ENCODE measurements around the gene ZBTB9. TPM values are rescaled to one million over a fixed set of nuclear protein-coding genes. Genes with fewer than 3 reads are reported as not detected.

Gene ZBTB9
- polyA plus RNA-seq, 1 of the 3 experiments (the other 2 are of a cell fraction) = 5.7 TPM

- POLR2A ChIA-PET = no interaction called here
- Histone ChIP-seq H4K20me1 (ENCODE audit: insufficient read depth) (0 out of 2 replicates have a peak, but pooled peaks cover 5% of the 10 kb centered on the region), H3K9me3 (no peaks in the 10 kb centered on the region), H3K9me2 (no peaks in the 10 kb centered on the region), H3K4me1 (ENCODE audit: control insufficient read depth in 1 of 2, insufficient read depth in 2 of 2, low read depth in 1 of 2, low read length in 1 of 2) (peaks cover 8 to 30% of the 10 kb centered on the region in 2 experiments), H3K4me3 (ENCODE audit: low read depth in 2 of 2, low read length in 1 of 2) (peak overlapping the region; percentile 76), H3K79me2 (ENCODE audit: insufficient read depth) (peaks cover 54% of the 10 kb centered on the region), H2AFZ (ENCODE audit: low read depth) (no peak overlapping the region), H3K27me3 (ENCODE audit: insufficient read depth) (no peaks in the 10 kb centered on the region), H3F3A (replicated peaks; ENCODE audit: insufficient read depth) (peaks cover 46% of the 10 kb centered on the region), H3K36me3 (replicated peaks in 1 of 2; ENCODE audit: control insufficient read depth in 1 of 2, insufficient read depth in 2 of 2, low read length in 1 of 2) (peaks cover 18 to 47% of the 10 kb centered on the region in 2 experiments), H3K4me2 (peak overlapping the region; percentile 84), H3K9ac (peak overlapping the region; percentile 90), H3K27ac (ENCODE audit: low read depth in 2 of 2, low read length in 1 of 2) (peak overlapping the region; percentile 67 to 95; a peak in 2 of 4 replicates)
- DNase-seq = no peak
- WGBS (ENCODE audit: low lambda C conversion rate) = 81% methylated on average over 6 of the region's 6 CpGs
- TF ChIP-seq FOSL2 (IDR thresholded peaks at IDR 0.05; ENCODE audit: borderline replicate concordance, low read depth) = no peak
- TF ChIP-seq REST (IDR thresholded peaks at IDR 0.05; ENCODE audit: low read depth, low read length) = no peak
- no peak for TF ChIP-seq SIN3A (IDR thresholded peaks at IDR 0.05; ENCODE audit: borderline replicate concordance, low read depth, low read length)
- CTCF ChIA-PET = interaction anchor here (1.0 to 3.1 kb wide), 3 partner anchors 14 to 21 kb away, joined by 3 to 10 read pairs (median 4); no protein-coding TSS in a partner anchor
Measured at GRCh38 chr6:33411632-33412005, 42.8 kb upstream of the ZBTB9 start.

- Histone ChIP-seq H3K36me3 (replicated peaks in 1 of 2; ENCODE audit: control insufficient read depth in 1 of 2, insufficient read depth in 2 of 2, low read length in 1 of 2) (peaks cover 18 to 48% of the 10 kb centered on the region in 2 experiments), H3K79me2 (ENCODE audit: insufficient read depth) (peaks cover 61% of the 10 kb centered on the region), H3K4me2 (peak overlapping the region; percentile 84)
Measured at GRCh38 chr6:33412140-33413009, 42.0 kb upstream of the ZBTB9 start.

More at GRCh38 chr6:33412140-33413009, 42.0 kb upstream of the ZBTB9 start:
- 99% methylated on average over 10 of the region's 10 CpGs for WGBS (ENCODE audit: low lambda C conversion rate)
- Histone ChIP-seq H4K20me1 (ENCODE audit: insufficient read depth) (0 out of 2 replicates have a peak, but pooled peaks cover 5% of the 10 kb centered on the region), H3K4me1 (ENCODE audit: control insufficient read depth in 1 of 2, insufficient read depth in 2 of 2, low read depth in 1 of 2, low read length in 1 of 2) (peaks cover 8 to 37% of the 10 kb centered on the region in 2 experiments), H3K4me3 (ENCODE audit: low read depth in 2 of 2, low read length in 1 of 2) (peak overlapping the region in 1 of 2 experiments; percentile 76; a peak in 2 of 4 replicates), H3K9ac (no peak overlapping the region), H3K27me3 (ENCODE audit: insufficient read depth) (no peaks in the 10 kb centered on the region), H3K27ac (ENCODE audit: low read depth in 2 of 2, low read length in 1 of 2) (0 out of 4 replicates have a peak overlapping the region, but pooled peaks of 1 of the 2 experiments have one; percentile 1), H3F3A (replicated peaks; ENCODE audit: insufficient read depth) (peaks cover 44% of the 10 kb centered on the region), H2AFZ (ENCODE audit: low read depth) (no peak overlapping the region), H3K9me3 (no peaks in the 10 kb centered on the region), H3K9me2 (no peaks in the 10 kb centered on the region)
- POLR2A ChIA-PET = interaction anchor here (1.5 kb wide), 1 partner anchor 10 kb away, joined by 3 read pairs; no protein-coding TSS in a partner anchor
- DNase-seq = no peak
- CTCF ChIA-PET = interaction anchor here (1.0 to 3.1 kb wide), 5 partner anchors 13 to 22 kb away, joined by 3 to 10 read pairs (median 4); no protein-coding TSS in a partner anchor
- TF ChIP-seq IRF3 (IDR thresholded peaks at IDR 0.05; ENCODE audit: low read depth, low read length) (no peak), FOXJ3 (CRISPR knock-in tag; IDR thresholded peaks at IDR 0.05) (no peak), EZH2phosphoT487 (IDR thresholded peaks at IDR 0.05; ENCODE audit: borderline replicate concordance, low read depth) (no peak), CHD2 (IDR thresholded peaks at IDR 0.05; ENCODE audit: low read length, partially characterized antibody) (no peak), GABPA (IDR thresholded peaks at IDR 0.05; ENCODE audit: low read depth) (no peak), NRF1 (IDR thresholded peaks at IDR 0.05; ENCODE audit: low read depth, low read length) (no peak), TCF12 (IDR thresholded peaks at IDR 0.05) (no peak), NFIC (IDR thresholded peaks at IDR 0.05; ENCODE audit: borderline replicate concordance) (no peak), TEAD4 (IDR thresholded peaks at IDR 0.05; ENCODE audit: borderline replicate concordance, insufficient read depth) (no peak)
